HG03558 (cell line): ENCODE results near the gene IFI16.

Experiments
- ATAC-seq: cut with Tn5 transposase; IDR thresholded peaks from one replicate; pipeline ENCODE4 v1.9.1; 2021; ENCODE audit warnings: moderate number of reproducible peaks; ENCODE audit not compliant: unreplicated experiment; ENCODE audit errors: extremely low read depth

Gene IFI16

DNA sequence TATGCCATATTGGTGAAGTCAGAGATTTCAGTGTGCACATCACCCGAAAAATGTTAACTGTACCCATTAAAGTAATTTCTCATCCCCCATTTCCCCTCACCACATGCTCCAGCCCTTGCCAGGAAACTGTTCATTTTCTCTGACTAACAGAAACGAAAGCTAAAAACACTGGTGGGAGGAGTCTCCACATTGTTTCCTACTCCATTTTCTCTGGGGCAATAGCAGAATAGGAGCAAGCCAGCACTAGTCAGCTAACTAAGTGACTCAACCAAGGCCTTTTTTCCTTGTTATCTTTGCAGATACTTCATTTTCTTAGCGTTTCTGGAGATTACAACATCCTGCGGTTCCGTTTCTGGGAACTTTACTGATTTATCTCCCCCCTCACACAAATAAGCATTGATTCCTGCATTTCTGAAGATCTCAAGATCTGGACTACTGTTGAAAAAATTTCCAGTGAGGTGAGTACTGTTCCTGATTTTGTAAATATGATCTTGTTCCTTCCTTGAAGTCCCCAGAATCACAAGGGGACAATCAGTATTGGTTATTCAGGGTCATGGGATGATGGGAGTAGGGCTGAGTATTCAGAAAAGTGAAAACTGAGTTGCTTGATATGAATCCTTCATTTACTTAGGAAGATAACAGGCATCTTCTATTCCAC, at the start of gene IFI16:
TSS of gene IFI16 (plus strand) at position 204 of the 658 bp plus-strand sequence. CDS start 4,774 bp downstream, outside the sequence.
- peak; percentile 37 for ATAC-seq

DNA sequence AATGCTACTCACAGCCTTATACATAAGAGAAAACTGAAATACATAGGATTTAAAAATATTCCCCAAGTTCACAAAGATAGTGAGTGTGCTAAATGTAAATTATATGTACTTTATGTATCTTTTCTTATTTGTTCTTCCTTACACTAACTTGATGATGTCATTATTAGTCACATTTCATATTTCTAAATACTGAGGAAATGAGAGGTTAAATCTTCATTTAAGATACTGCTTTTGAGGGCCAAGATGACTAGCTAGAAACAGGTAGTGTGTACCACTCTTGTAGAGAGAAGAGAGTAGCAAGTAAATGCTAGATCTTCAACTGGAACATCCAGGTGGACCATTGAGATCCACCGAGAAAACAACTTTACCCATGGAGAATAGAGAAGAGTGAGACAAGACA, 48.5 kb upstream of the IFI16 start:
- ATAC-seq: no peak

DNA sequence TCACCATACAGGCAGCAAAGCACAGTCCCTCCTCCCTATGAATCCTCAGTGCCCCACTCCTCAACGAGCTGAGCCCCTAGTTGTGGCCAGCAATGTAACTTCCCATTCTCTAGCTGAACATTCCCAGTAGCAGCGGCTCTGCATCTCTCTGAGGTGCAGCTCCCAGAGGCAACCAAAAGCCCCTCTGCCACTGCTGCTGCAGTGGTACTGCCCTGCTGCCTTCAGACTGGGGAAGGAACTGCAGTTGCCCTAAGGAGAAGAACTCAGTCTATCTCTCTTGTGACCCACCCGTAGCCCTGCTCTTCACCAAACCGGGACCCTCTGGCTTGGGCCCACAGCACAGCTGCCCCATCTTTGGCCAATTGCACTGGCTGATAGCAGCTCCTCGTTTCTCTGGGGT, 46.7 kb upstream of the IFI16 start:
- no peak for ATAC-seq

DNA sequence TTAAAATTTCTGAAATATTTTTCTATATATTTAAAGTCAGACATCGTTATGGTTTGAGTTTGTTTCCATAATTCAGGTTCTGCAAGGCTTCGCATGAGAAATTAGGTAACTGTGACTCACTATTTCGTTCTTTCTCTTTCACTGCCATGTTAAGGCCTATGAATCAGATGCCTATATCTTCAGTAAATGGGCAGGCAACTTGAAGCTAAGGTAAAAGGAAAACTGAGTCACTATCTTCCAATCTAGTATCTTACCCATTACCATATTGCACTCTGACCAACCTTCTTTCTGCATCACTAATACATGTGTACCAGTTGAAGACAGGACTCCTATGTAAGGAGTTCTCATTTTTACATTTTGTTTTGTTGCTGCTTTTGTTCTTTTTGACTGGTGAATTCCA, 40.5 kb upstream of the IFI16 start:
- no peak for ATAC-seq

DNA sequence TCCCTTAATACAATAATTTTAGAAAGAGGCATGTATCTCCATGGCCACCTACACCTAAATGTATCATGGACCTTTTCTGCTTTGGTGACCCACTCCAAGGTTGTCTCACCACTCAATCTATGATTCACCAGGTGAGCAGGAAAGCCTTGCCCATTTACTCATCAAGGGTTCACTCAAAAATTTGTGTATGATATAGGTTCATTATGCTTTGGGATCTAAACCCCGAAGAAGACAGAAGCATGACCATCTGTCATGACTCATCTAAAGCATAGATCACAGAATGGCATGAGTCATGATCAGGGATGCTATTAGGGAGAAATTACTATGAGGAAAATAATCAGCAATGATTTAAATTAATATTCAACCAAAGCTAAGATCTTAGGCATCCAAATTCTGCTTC, 39.9 kb upstream of the IFI16 start:
- ATAC-seq: no peak

DNA sequence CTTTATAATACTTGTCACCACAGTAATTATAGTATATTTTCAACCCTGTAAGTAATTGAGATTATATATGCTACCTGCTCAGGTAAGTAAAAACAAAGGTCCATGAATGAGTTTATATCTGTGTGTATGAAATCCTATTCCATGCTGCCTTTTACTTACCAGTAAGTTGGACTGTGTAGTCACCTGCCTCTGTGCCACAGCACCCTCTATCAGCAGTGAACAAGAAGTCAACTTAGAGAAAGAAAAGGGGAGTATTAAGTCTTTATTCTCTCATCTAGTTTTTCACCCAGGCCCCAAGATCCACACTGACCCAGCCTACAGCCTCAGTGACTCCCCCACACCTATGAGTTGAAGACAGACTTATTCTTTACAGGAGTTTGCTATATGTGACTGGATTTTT, 36.9 kb upstream of the IFI16 start:
- no peak for ATAC-seq

DNA sequence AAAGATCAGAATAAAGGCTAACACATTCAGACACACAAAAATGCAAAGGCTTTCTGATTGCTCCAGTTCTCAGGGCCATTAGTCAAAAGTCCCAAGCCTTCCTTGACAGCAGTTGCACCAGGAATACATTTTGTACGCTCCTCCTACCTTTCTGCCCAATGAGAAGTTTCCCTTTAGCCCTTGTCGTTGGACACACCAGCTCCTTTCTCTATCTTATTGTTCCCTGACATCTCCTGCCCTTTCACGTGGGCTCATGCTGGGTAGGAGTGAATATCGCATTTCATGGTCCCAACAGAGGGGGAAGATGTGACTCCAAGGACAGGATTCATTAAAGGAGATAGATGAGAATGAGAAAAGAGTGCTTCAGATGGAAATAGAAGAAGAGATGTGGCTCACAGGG, 33.5 kb upstream of the IFI16 start:
- no peak for ATAC-seq

DNA sequence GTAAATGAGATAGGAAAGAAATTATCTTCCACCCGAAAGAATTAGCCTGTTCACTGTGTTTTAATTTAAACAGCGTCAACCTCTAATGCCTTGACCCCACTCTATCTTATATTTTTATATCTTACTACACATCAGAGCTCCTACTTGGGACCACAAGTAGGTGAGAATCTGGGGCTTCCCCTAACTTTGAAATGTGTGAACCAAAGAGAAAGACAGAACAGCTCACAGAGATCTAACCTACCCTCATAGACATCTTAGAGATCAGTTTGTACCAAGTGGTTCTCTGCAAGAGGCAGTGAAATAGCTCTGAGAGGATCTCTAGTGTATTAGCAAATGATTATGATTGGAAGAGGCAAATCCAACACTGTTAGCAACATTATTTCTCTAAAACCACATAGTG, 31.0 kb upstream of the IFI16 start:
- ATAC-seq: no peak

DNA sequence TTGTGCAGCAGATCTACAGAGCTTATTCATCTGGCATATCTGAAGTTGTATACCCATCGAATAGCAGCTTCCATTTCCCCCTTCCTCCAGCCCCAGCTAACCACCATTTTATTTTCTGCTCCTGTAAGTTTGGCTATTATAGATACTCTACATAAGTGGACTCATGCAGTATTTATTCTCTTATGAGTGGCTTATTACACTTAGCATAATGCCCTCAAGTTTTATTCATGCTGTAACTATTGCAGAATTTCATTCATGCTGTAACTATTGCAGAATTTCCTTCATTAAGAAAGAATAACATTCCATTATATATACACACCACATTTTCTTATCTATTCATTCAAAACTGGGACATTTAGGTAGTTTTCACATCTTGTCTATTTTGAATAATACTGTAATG, 30.5 kb upstream of the IFI16 start:
- ATAC-seq: no peak

DNA sequence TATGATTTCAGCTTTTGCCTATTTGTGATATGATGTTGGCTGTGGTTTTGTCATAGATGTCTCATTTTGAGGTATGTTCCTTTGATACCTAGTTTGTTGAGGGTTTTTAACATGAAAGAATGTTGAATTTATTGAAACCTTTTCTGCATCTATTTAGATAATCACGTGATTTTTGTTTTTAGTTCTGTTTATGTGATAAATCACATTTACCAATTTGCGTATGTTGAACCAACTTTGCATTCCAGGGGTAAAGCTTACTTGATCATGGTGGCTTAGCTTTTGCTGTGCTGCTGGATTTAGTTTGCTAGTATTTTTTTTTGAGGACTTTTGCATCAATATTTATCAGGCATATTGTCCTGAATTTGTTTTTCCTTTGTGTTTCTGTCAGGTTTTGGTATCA, 26.5 kb upstream of the IFI16 start:
- no peak for ATAC-seq

DNA sequence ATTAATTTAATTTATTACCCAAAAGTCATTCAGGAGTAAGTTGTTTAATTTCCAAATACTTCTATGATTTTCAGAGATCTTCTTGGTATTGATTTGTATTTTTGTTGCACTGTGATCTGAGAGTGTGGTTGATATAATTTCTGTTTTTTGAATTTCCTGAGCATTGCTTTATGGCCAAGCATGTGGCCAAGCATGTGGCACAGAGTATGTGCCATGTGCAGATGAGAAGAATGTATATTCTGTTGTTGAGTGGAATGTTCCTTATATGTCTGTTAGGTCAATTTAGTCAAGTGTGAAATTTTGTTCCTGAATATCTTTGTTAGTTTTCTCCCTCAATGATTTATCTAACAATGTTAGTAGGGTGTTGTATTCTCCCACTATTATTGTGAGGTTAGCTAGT, 25.3 kb upstream of the IFI16 start:
- ATAC-seq: no peak

DNA sequence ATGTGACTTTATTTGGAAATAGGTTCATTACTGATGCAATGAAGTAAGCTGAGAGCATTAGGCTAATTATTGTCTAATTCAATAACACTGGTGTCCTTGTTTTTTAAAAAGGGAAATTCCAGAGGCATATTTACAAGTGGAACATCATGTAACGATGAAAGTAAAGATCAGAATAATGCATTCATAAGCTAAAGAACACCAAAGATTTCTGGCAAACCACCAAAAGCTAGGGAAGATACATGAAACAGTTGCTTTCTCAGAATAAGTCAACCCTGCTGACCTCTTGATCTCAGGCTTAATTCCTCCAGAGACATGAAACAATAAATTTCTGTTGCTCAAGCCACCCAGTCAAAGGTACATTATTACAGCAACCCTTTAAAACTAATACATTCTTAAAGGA, 20.3 kb upstream of the IFI16 start:
- ATAC-seq: no peak

DNA sequence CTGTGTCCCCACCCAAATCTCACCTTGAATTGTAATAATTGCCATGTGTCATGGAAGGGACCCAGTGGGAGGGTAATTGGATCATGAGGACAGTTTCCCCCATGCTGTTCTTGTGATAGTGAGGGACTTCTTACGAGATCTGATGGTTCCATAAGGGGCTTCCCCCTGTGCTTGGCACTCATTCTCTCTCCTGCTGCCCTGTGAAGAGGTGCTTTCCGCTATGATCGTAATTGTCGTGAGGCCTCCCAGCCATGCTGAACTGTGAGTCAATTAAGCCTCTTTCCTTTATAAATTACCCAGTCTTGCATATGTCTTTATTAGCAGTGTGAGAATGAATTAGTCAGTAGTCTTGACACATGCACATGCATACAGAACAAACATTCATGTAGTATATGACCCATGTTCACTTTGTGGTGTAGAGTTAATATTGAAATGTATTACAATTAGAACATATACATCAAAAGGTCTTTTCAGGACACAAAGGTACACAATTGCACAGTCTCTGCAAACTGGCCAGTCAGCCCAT, 16.9 kb upstream of the IFI16 start:
- no peak for ATAC-seq

DNA sequence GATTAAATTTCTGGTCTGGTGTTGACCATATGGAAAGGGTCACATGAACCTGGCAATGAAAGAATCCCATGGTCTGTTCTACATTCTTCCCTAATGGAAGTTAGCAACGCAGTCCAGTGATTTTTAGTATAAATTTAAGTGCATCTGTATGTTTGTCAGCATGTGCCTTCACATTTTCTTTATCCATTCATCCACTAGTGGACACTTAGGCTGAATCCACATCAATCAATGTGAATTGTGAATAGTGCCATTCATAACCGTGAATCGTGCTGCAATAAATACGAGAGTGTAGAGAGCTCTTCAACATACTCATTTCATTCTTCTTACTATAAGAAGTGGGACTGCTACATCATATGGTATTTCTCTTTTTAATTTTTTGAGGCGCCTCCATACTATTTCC, 12.7 kb upstream of the IFI16 start:
- no peak for ATAC-seq

DNA sequence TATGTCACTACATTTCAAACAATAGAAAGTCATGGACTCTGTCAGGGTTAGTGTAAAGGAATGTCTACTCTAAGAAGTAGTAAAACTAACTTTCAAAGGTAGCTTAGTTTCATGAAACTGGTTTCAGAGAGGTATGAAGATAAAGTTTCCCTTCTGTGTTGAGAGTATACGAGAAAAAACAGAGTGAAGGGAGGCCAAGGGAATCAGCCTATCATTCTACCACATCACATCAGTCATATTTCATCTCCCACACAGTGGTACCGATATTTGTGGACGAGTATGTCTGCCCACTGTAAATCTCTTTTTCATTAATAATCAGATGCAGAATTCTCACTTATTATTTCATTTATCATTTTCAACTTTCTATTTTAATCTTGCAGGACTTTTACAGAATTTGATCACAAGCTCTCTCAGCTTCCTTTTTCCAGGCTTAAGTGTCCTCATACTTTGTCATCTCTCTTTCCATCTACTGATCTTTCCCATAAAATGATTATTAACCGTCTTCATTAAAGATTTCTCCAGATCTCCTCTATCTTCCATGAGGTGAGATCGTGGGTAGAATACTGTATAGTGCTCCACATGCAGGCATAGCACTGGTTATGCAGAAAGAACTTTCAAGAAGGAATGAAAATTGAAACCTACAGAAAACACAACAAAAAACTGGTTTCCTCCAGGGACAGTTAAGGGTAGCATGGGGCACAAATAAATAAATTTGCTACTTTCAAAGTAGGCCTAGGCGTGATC, 11.5 kb upstream of the IFI16 start:
- ATAC-seq: no peak

DNA sequence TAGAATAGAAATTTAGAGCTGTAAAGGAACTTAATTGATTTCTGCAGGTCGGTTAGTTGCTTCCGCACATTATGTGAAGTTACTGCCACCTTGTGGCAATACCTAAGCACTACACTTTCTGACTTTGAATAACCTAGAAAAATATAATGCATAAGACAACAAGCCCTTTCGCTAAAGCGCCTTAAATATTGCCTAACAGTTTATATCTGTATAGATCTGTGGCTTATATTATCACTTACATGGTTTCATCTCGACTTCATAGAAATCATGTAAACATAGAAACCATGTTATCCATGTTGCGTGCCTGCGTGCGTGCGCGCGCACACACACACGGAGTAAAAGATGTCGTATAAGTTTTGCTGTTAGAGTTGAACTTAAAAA, 10.9 kb upstream of the IFI16 start:
- ATAC-seq: no peak

DNA sequence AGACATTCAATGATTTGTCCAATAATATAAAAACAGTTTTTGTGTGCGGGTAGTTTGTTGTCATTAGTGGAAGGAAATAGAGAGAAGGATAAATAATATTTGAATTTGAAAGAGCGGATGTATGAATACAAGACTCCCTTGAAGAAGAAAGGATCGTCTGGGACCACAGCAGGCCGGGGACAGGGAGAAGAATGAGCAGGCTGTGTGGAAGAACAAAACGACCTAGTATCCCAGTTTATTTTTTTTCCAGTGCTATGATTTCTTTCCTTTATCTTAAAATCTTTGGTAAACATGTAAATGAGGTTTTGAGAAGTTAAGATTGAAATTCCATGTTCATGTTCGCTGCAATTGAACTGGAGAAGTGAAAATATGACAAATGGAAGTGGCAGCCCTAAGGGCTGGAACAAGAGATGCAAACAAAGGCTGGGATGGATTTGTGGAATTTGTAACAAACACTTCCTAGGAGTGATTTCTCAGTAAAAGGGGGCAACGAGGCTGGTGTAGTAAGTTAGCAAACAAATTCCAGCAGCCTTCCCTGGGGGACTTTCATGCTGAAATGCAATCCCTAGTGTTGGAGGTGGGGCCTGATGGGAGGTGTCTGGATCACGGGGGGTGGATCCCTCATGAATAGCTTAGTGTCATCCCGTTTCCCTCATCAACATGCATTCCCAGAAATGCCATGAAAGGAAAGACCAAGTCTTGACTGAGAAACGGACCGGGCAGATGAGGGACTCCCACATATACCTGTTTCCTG, 10.2 kb upstream of the IFI16 start:
- no peak for ATAC-seq

DNA sequence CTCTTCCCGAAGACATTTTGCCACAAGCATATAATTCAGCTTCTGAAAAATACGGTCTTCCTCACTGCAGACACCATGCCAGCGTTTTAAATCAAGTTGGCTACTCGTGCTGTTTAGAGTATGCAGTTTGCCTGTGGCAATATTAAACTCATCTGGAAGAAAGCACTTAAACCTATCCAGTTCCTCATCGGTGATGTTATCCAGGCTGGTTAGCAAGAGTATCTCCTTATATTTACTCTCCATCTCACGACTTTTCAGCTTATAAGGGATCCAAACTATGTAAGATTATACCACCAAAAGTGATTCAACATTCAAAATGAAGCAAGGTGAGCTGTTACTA, 9.7 kb upstream of the IFI16 start:
- no peak for ATAC-seq

DNA sequence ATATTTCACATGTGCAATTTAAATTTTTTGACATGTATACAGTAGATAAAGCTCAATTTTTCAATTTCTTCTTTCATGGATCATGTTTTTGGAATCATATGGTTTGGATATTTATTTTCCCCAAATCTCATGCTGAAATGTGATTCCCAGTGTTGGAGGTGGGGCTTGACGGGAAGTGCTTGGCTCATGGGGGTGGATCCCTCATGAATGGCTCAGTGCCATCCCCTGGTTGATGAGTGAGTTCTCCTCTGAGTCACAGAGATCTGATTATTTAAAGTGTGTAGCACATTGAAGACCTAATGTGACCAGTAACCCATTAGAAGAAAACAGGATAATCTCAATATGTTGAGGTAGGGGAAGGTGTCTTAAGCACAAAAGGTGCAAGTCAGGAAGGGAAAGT, 9.1 kb upstream of the IFI16 start:
- ATAC-seq: no peak

DNA sequence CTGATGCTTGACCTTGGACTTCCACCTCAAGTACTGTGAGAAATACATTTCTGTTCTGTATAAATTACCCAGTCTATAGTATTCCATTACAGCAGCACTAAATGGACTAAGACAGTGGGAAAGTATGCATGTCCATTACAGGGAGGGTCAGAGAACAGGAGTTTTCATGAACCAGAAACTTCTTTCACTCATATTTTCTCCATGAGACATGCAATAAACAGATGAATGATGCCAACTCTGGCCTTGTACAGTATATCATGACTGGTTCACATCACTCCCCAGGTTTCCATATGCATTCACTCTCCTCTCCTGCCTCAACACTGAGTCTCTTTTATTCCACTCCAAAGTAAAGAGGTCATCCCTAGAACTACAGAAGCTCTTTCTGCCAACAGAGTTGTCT, 4.5 kb upstream of the IFI16 start:
- ATAC-seq: no peak

DNA sequence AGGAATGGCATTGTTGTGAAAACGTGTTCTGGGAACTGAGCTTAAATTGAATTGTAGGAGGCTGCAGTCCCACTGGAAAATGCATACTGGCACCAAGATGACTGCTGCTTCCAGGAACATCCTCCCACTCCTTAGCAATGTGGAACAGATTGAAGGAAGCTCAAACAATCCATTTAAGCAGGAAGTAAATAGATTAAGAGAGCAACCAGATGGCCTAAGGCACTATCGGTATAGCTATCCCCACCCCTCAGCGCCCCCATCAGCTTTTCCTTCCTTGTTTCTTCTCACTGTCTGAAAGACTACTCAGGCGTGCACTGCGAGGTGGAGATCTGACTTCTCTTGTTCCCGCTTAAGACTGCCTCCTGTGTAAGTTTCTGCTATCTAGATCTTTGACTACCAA, 4.0 kb upstream of the IFI16 start:
- no peak for ATAC-seq
